Choroid plexus epithelial cell (primary cell): ENCODE results near the gene AK9.

Experiments used
- DNase-seq: peaks from one replicate; pipeline ENCODE4 v3.0.0-alpha.2; 2010; ENCODE audit warnings: low read depth
- H3K4me3 ChIP-seq: 2 replicates; pipeline ENCODE4 v1.5.1; 2011; ENCODE audit warnings: low read depth, mild to moderate bottlenecking, control low read depth, low read length, moderate library complexity
- TF ChIP-seq, protein P1 (sequence below): conservative IDR thresholded peaks from 2 replicates; pipeline ENCODE4 v1.5.1; 2011; ENCODE audit warnings: low read depth, mild to moderate bottlenecking, control low read depth, inconsistent platforms, low read length, moderate library complexity

Gene AK9

GRCh38 chr6:109498052-109498451, 192.9 kb downstream of the AK9 start:
- TF ChIP-seq, protein P1, sequence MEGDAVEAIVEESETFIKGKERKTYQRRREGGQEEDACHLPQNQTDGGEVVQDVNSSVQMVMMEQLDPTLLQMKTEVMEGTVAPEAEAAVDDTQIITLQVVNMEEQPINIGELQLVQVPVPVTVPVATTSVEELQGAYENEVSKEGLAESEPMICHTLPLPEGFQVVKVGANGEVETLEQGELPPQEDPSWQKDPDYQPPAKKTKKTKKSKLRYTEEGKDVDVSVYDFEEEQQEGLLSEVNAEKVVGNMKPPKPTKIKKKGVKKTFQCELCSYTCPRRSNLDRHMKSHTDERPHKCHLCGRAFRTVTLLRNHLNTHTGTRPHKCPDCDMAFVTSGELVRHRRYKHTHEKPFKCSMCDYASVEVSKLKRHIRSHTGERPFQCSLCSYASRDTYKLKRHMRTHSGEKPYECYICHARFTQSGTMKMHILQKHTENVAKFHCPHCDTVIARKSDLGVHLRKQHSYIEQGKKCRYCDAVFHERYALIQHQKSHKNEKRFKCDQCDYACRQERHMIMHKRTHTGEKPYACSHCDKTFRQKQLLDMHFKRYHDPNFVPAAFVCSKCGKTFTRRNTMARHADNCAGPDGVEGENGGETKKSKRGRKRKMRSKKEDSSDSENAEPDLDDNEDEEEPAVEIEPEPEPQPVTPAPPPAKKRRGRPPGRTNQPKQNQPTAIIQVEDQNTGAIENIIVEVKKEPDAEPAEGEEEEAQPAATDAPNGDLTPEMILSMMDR = no peak
- H3K4me3 ChIP-seq = no peak overlapping the region
- no peak for DNase-seq

GRCh38 chr6:109496036-109496772, 194.8 kb downstream of the AK9 start:
- TF ChIP-seq, protein P1 = no peak
- no peak for DNase-seq
- no peak overlapping the region for H3K4me3 ChIP-seq

GRCh38 chr6:109493865-109494264, 197.1 kb downstream of the AK9 start:
- no peak for DNase-seq
- TF ChIP-seq, protein P1 = no peak
- H3K4me3 ChIP-seq = no peak overlapping the region

DNA sequence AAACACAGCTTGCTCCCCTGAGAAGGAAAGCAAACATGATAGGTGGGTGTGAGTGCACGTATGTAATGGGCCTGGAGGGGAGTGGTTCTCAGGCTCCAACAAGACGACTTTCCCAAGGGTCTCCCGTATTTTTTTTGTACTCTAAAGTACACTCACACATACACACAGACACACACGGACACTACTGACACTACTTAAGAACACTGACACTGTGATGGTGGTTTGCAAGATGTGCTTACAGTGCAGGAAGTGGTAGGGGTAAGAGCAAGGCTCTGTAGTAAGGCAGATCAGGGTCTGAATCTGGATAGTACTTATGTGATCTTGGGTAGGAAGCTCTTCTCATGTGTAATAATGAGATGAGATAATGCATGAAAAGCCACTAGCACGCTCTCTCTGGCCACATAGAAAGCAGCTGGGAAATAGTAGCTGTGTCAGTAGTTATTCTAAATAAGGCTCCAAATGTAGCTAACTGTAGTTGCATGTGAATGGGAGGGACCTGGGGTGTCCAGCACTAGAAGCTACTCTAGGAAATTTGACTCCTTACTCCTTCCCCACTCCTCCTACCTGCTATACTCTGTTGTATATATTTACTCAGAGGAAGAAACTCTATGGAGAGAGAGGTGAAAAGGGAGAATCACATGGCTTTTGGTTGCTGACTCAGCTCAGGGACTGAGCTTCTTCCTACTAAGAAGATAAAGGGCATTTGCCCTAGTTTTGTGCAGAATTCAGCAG, 199.6 kb downstream of the AK9 start:
- TF ChIP-seq, protein P1 = no peak
- peak; percentile 71 for DNase-seq
- H3K4me3 ChIP-seq = no peak overlapping the region

GRCh38 chr6:109490713-109491112, 200.3 kb downstream of the AK9 start:
- H3K4me3 ChIP-seq = no peak overlapping the region
- no peak for DNase-seq
- TF ChIP-seq, protein P1 = no peak

GRCh38 chr6:109488001-109488400, 203.0 kb downstream of the AK9 start:
- no peak for DNase-seq
- TF ChIP-seq, protein P1 = no peak
- H3K4me3 ChIP-seq = no peak overlapping the region

- TF ChIP-seq, protein P1 = no peak
- no peak for DNase-seq
Observed at GRCh38 chr6:109486068-109486467, 204.9 kb downstream of the AK9 start.

More at GRCh38 chr6:109486068-109486467, 204.9 kb downstream of the AK9 start:
- H3K4me3 ChIP-seq = no peak overlapping the region
